DND-41 (cell line): ENCODE measurements around the gene LEMD2.

ENCODE experiments used
- ATAC-seq: fragments of 200-7000 bp; cut with Tn5 transposase; 3 replicates; pipeline ENCODE4 v1.9.1; 2021; ENCODE audit warnings: low read depth; ENCODE audit not compliant: insufficient read depth
- DNase-seq: peaks from one replicate; pipeline ENCODE4 v3.0.0-alpha.2; 2020
- H2AFZ ChIP-seq: 2 replicates; pipeline ENCODE4 v1.6.0; 2012; ENCODE audit warnings: low read depth, low read length
- H3K27ac ChIP-seq: 2 replicates; pipeline ENCODE4 v1.5.1; 2012; ENCODE audit warnings: low read length, inconsistent platforms
- H3K27me3 ChIP-seq: fragments of 200-600 bp; sonication (generic); 2 replicates; pipeline ENCODE4 v1.6.0; 2012; ENCODE audit warnings: low read length, mild to moderate bottlenecking, inconsistent platforms; ENCODE audit not compliant: insufficient read depth, poor library complexity
- H3K36me3 ChIP-seq: 2 replicates; pipeline ENCODE4 v1.5.1; 2012; ENCODE audit warnings: low read length, inconsistent platforms; ENCODE audit not compliant: insufficient read depth
- H3K4me1 ChIP-seq: 2 replicates; pipeline ENCODE4 v1.5.1; 2012; ENCODE audit warnings: mild to moderate bottlenecking, low read length; ENCODE audit not compliant: insufficient read depth
- H3K4me2 ChIP-seq: 2 replicates; pipeline ENCODE4 v1.6.0; 2012; ENCODE audit warnings: mild to moderate bottlenecking, moderate library complexity, low read length, inconsistent platforms; ENCODE audit not compliant: insufficient read depth
- H3K4me3 ChIP-seq, 2 experiments: fragments of 200-600 bp in 1 of 2; shearing (Covaris generic) in 1 of 2; 2 replicates each; pipeline ENCODE4 v1.5.1; 2012 to 2016; ENCODE audit warnings: inconsistent platforms in 2 of 2, low read length in 2 of 2, mild to moderate bottlenecking in 2 of 2, low read depth in 1 of 2, moderate library complexity in 1 of 2
- H3K79me2 ChIP-seq: 2 replicates; pipeline ENCODE4 v1.6.0; 2012; ENCODE audit warnings: low read length, inconsistent platforms; ENCODE audit not compliant: insufficient read depth
- H3K9ac ChIP-seq: 2 replicates; pipeline ENCODE4 v1.6.0; 2012; ENCODE audit warnings: low read depth, mild to moderate bottlenecking, inconsistent platforms, low read length, moderate library complexity
- H3K9me3 ChIP-seq: 2 replicates; pipeline ENCODE4 v1.5.1; 2012; ENCODE audit warnings: low read length, moderate library complexity, mild to moderate bottlenecking, inconsistent platforms; ENCODE audit not compliant: insufficient read depth, severe bottlenecking
- H4K20me1 ChIP-seq: 2 replicates; pipeline ENCODE4 v1.6.0; 2012; ENCODE audit warnings: low read length; ENCODE audit not compliant: insufficient read depth
- CTCF ChIP-seq: IDR thresholded peaks from 2 replicates; pipeline ENCODE4 v1.5.1; 2012; ENCODE audit warnings: borderline replicate concordance, low read length, moderate library complexity, mild to moderate bottlenecking; ENCODE audit not compliant: poor library complexity, severe bottlenecking; ENCODE audit errors: extremely low read depth
- EZH2 ChIP-seq: IDR thresholded peaks from 3 replicates; pipeline ENCODE4 v1.6.1; 2012; ENCODE audit warnings: borderline replicate concordance, low read depth, mild to moderate bottlenecking, moderate library complexity, low read length, inconsistent platforms; ENCODE audit not compliant: severe bottlenecking

The LEMD2 gene

GRCh38 chr6:33768644-33769120, 20.2 kb downstream of the LEMD2 start:
- DNase-seq (peak; percentile 67), ATAC-seq (peak; percentile 83)
- peak; percentile 76 for TF ChIP-seq CTCF
- no peak for TF ChIP-seq EZH2
- Histone ChIP-seq H3K27ac (no peak overlapping the region), H3K4me3 (no peak overlapping the region), H3K9ac (no peak overlapping the region), H3K36me3 (peaks cover 20% of the 10 kb centered on the region), H4K20me1 (peaks cover 14% of the 10 kb centered on the region), H2AFZ (no peak overlapping the region), H3K27me3 (no peaks in the 10 kb centered on the region), H3K4me1 (no peaks in the 10 kb centered on the region), H3K4me2 (no peak overlapping the region), H3K9me3 (no peaks in the 10 kb centered on the region), H3K79me2 (no peaks in the 10 kb centered on the region)

GRCh38 chr6:33766921-33767907, 21.7 kb downstream of the LEMD2 start:
- H3K4me1 ChIP-seq: no peaks in the 10 kb centered on the region
- H2AFZ ChIP-seq: no peak overlapping the region
- no peaks in the 10 kb centered on the region for H3K9me3 ChIP-seq
- H4K20me1 ChIP-seq: peaks cover 6% of the 10 kb centered on the region
- H3K9ac ChIP-seq: no peak overlapping the region
- H3K27ac ChIP-seq: no peak overlapping the region
- H3K27me3 ChIP-seq: no peaks in the 10 kb centered on the region
- H3K4me3 ChIP-seq: no peak overlapping the region
- DNase-seq: no peak
- peaks cover 6% of the 10 kb centered on the region; the same call in 1 of the 2 replicates for H3K36me3 ChIP-seq
- ATAC-seq: no peak
- TF ChIP-seq CTCF: no peak
- TF ChIP-seq EZH2: no peak
- H3K79me2 ChIP-seq: no peaks in the 10 kb centered on the region
- H3K4me2 ChIP-seq: no peak overlapping the region

GRCh38 chr6:33765368-33765767, 23.6 kb downstream of the LEMD2 start:
- H3K9ac ChIP-seq: no peak overlapping the region
- H3K4me1 ChIP-seq: no peaks in the 10 kb centered on the region
- H3K27ac ChIP-seq: no peak overlapping the region
- no peaks in the 10 kb centered on the region for H3K27me3 ChIP-seq
- no peaks in the 10 kb centered on the region for H3K36me3 ChIP-seq
- TF ChIP-seq CTCF (no peak), EZH2 (no peak)
- DNase-seq: no peak
- H3K4me2 ChIP-seq: no peak overlapping the region
- no peaks in the 10 kb centered on the region; the same call in 1 of the 2 replicates for H4K20me1 ChIP-seq
- ATAC-seq: no peak
- no peaks in the 10 kb centered on the region for H3K79me2 ChIP-seq
- H2AFZ ChIP-seq: no peak overlapping the region
- H3K9me3 ChIP-seq: no peaks in the 10 kb centered on the region
- H3K4me3 ChIP-seq: no peak overlapping the region
